ENCODE measurements around the gene ZNF93.
"Not testable (repeated sequence)": the region's sequence is repeated elsewhere in the genome, so short reads cannot be mapped to it uniquely, and the experiment has no call there.

ZNF93 gene

DNA sequence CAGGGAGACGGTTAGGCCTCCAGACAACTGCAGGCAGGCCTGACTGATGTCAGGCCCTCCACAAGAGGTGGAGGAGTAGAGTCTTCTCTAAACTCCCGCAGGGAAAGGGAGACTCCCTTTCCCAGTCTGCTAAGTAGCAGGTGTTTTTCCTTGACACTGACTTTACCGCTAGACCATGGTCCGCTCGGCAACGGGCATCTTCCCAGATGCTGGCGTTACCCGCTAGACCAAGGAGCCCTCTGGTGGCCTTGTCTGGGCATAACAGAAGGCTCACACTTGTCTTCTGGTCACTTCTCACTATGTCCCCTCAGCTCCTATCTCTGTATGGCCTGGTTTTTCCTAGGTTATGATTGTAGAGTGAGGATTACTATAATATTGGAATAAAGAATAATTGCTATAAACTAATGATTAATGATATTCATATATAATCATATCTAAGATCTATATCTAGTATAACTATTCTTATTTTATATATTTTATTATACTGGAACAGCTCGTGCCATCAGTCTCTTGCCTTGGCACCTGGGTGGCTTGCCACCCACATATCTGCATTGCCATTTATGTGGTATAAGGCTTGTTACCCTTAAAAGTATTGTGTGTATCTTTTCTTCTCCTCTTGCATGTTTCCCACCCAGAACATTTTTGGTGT, 58.5 kb downstream of the ZNF93 start:
- TF ChIP-seq, protein P1, sequence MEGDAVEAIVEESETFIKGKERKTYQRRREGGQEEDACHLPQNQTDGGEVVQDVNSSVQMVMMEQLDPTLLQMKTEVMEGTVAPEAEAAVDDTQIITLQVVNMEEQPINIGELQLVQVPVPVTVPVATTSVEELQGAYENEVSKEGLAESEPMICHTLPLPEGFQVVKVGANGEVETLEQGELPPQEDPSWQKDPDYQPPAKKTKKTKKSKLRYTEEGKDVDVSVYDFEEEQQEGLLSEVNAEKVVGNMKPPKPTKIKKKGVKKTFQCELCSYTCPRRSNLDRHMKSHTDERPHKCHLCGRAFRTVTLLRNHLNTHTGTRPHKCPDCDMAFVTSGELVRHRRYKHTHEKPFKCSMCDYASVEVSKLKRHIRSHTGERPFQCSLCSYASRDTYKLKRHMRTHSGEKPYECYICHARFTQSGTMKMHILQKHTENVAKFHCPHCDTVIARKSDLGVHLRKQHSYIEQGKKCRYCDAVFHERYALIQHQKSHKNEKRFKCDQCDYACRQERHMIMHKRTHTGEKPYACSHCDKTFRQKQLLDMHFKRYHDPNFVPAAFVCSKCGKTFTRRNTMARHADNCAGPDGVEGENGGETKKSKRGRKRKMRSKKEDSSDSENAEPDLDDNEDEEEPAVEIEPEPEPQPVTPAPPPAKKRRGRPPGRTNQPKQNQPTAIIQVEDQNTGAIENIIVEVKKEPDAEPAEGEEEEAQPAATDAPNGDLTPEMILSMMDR (IDR thresholded peaks at IDR 0.05; ENCODE audit: control extremely low read depth, extremely low read depth, low read depth, missing control alignments): peak; percentile 71
- CTCF ChIA-PET: interaction anchor here (1.4 to 2.5 kb wide), 2 partner anchors 19 to 427 kb away, joined by 6 to 15 read pairs; no protein-coding TSS in a partner anchor
- POLR2A ChIA-PET; DNase-seq (ENCODE audit: extremely low spot score): not testable (repeated sequence)

DNA sequence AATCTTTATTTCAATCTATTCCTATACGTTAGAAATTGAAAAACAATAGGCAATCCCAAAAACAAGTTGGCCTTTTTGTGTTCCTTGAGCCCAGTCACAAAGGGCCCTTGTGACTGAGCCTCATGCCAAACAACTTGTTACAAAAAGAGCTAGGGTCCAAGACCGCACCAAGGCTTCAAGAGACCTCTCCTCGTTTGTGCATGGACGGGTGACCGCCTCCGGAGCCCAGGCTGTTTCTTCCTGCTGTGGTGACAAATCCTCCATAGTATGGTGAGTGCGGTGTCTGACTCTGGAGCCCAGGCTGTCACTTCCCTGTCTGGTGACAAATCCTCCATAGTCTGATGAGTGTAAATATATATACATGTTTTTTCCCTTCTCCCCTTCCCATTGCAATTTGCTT, 63.7 kb downstream of the ZNF93 start:
- ChIA-PET CTCF (no interaction called here), POLR2A (no interaction called here)
- TF ChIP-seq, protein P1 (IDR thresholded peaks at IDR 0.05; ENCODE audit: control extremely low read depth, extremely low read depth, low read depth, missing control alignments): no peak
- DNase-seq (ENCODE audit: extremely low spot score): no peak

DNA sequence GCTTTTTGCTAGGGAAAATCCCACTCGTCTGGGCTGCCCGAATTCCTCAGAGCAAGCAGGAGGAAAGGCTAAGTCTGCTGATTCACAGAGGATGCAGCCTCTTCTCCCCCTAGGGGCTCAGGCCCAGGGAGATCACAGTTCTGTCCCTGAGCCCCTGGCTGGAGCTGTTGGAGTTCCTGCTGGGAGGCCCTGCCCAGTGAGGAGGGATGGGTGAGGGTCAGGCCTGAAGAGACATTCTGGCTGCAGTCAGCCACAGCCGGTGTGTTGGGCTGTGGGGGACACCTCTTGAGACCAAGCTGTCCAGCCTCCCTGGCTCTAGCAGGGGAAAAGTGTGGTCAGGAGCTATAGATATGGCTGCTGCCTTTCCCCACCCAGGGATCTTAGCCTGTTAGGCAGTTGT, 65.4 kb downstream of the ZNF93 start:
- POLR2A ChIA-PET: not testable (repeated sequence)

DNA sequence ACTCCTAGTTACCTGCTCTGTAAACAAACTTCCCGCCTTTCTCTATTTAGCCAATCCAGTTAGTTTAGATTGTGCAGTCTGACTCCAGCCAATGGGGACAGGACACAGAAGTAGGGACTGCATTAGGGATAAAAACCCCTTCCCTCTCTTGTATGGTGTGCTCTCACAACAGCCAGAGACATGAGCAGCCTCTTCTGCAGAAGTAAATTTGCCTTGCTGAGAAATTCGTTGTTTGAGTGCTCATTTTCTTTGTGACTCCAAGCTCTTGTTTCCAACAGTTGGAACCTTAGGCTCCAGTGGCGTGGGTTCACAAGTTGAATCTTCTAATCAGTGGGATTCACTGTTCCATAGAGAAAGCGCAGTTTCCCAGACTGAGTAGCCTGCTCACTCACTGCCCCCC, 66.1 kb downstream of the ZNF93 start:
- TF ChIP-seq, protein P1 (IDR thresholded peaks at IDR 0.05; ENCODE audit: control extremely low read depth, extremely low read depth, low read depth, missing control alignments): no peak
- CTCF ChIA-PET: no interaction called here
- POLR2A ChIA-PET: no interaction called here
- no peak for DNase-seq (ENCODE audit: extremely low spot score)

More for the DNA sequence above, 65.4 kb downstream of the ZNF93 start:
- DNase-seq (ENCODE audit: extremely low spot score); CTCF ChIA-PET: not testable (repeated sequence)
